Measurements from ENCODE around the gene OR9Q2.
"Not testable (repeated sequence)": the region's sequence is repeated elsewhere in the genome, so short reads cannot be mapped to it uniquely, and the experiment has no call there.

The OR9Q2 gene

GRCh38 chr11:58195939-58196338 is 7.1 kb downstream of the OR9Q2 start:
- Histone ChIP-seq H3K9me2 (replicated peaks; ENCODE audit: insufficient read depth, low read length) (0 out of 2 replicates have a peak, but pooled peaks cover 2% of the 10 kb centered on the region), H3K27ac (ENCODE audit: low read depth, low read length) (no peak overlapping the region), H3K9me3 (ENCODE audit: insufficient read depth, low read length) (no peaks in the 10 kb centered on the region; the same call in 1 of the 2 replicates), H3K79me2 (ENCODE audit: insufficient read depth, low read length) (no peaks in the 10 kb centered on the region), H3K4me3 (ENCODE audit: insufficient read depth, low read length, poor library complexity, severe bottlenecking) (no peak overlapping the region), H3K9ac (ENCODE audit: low read length) (no peak overlapping the region), H4K20me1 (ENCODE audit: low read depth, low read length) (no peaks in the 10 kb centered on the region), H3F3A (ENCODE audit: insufficient read depth) (no peaks in the 10 kb centered on the region), H2AFZ (ENCODE audit: low read depth, low read length, severe bottlenecking) (no peak overlapping the region), H3K4me2 (ENCODE audit: low read depth, low read length, poor library complexity, severe bottlenecking) (no peak overlapping the region), H3K27me3 (ENCODE audit: low read length) (no peaks in the 10 kb centered on the region), H3K36me3 (ENCODE audit: low read length) (no peaks in the 10 kb centered on the region)
- no peak for TF ChIP-seq EZH2phosphoT487 (conservative IDR thresholded peaks at IDR 0.05; ENCODE audit: low read length)
- TF ChIP-seq CTCF (IDR thresholded peaks at IDR 0.05; ENCODE audit: insufficient read depth, low read length, poor library complexity, severe bottlenecking), result no peak

GRCh38 chr11:58199271-58199670 is 10.4 kb downstream of the OR9Q2 start:
- TF ChIP-seq EZH2phosphoT487 (conservative IDR thresholded peaks at IDR 0.05; ENCODE audit: low read length) (no peak), CTCF (IDR thresholded peaks at IDR 0.05; ENCODE audit: insufficient read depth, low read length, poor library complexity, severe bottlenecking) (no peak)
- Histone ChIP-seq H3K9me3 (ENCODE audit: insufficient read depth, low read length) (no peaks in the 10 kb centered on the region; the same call in 1 of the 2 replicates), H2AFZ (ENCODE audit: low read depth, low read length, severe bottlenecking) (no peak overlapping the region), H3K27me3 (ENCODE audit: low read length) (no peaks in the 10 kb centered on the region), H4K20me1 (ENCODE audit: low read depth, low read length) (no peaks in the 10 kb centered on the region), H3F3A (ENCODE audit: insufficient read depth) (no peaks in the 10 kb centered on the region), H3K4me3 (ENCODE audit: insufficient read depth, low read length, poor library complexity, severe bottlenecking) (no peak overlapping the region), H3K79me2 (ENCODE audit: insufficient read depth, low read length) (no peaks in the 10 kb centered on the region), H3K36me3 (ENCODE audit: low read length) (no peaks in the 10 kb centered on the region), H3K9ac (ENCODE audit: low read length) (no peak overlapping the region), H3K9me2 (replicated peaks; ENCODE audit: insufficient read depth, low read length) (0 out of 2 replicates have a peak, but pooled peaks cover 2% of the 10 kb centered on the region), H3K4me2 (ENCODE audit: low read depth, low read length, poor library complexity, severe bottlenecking) (no peak overlapping the region), H3K27ac (ENCODE audit: low read depth, low read length) (no peak overlapping the region)

DNA sequence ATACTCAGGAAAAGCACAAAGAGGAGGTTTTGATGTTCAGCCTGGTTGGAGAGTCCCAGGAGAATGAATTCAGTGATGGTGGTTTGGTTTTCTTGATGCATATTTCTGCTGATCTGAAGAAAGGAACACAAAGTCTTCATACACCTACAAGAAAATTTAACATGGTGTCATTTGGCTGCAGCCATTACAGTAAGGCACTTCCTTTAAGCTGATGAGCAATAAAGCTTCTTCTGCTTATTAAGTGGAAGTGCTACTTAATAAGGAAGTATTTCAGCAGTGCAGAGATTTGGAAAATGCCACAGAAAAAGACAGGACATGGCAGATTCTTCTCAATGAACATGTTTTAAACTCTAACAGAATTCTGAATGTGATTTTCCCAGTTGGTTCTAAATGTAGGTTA is 15.2 kb downstream of the OR9Q2 start, which contains the start of gene OR1S2:
TSS of gene OR1S2 (minus strand) at position 101 of the 400 bp plus-strand sequence. CDS start at position 101, 0 bp downstream.
- no peaks in the 10 kb centered on the region for H3K27me3 ChIP-seq (ENCODE audit: low read length)
- 0 out of 2 replicates have a peak, but pooled peaks cover 2% of the 10 kb centered on the region for H3K9me2 ChIP-seq (replicated peaks; ENCODE audit: insufficient read depth, low read length)
- no peak within 1 kb of the TSS for H3K4me3 ChIP-seq (ENCODE audit: insufficient read depth, low read length, poor library complexity, severe bottlenecking)
- no peak within 1 kb of the TSS for H2AFZ ChIP-seq (ENCODE audit: low read depth, low read length, severe bottlenecking)
- H3K4me2 ChIP-seq (ENCODE audit: low read depth, low read length, poor library complexity, severe bottlenecking), result no peak within 1 kb of the TSS
- no peaks in the 10 kb centered on the region for H3K79me2 ChIP-seq (ENCODE audit: insufficient read depth, low read length)
- H3K9ac ChIP-seq (ENCODE audit: low read length), result no peak within 1 kb of the TSS
- H3K9me3 ChIP-seq (ENCODE audit: insufficient read depth, low read length), result no peaks in the 10 kb centered on the region
- TF ChIP-seq EZH2phosphoT487 (conservative IDR thresholded peaks at IDR 0.05; ENCODE audit: low read length) (no peak), CTCF (IDR thresholded peaks at IDR 0.05; ENCODE audit: insufficient read depth, low read length, poor library complexity, severe bottlenecking) (no peak)
- no peaks in the 10 kb centered on the region for H3K36me3 ChIP-seq (ENCODE audit: low read length)
- no peaks in the 10 kb centered on the region for H4K20me1 ChIP-seq (ENCODE audit: low read depth, low read length)
- H3K27ac ChIP-seq (ENCODE audit: low read depth, low read length), result no peak within 1 kb of the TSS
- H3F3A ChIP-seq (ENCODE audit: insufficient read depth), result no peaks in the 10 kb centered on the region

DNA sequence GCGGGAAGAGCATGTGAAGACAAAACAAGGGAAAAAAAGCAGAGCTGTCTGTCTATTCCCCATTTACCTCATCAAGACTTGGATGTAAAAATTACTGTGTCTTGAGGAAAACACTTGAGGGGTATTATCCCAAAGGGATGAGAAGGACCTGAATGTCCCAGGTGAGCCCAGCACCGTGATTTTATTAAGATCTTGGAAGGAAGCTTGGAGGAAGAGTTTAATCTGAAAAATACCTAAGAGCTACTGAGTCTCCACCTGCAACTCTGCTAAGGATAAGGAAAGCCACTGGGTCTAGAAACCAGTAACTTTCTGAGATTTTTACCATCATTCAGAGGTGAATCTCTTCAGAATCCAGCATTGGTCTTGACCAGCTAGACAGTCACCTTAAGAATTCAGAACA is 23.6 kb downstream of the OR9Q2 start, which contains the start of gene OR1S1:
TSS of gene OR1S1 (plus strand) at position 301 of the 400 bp plus-strand sequence.
- H3K9me3 ChIP-seq (ENCODE audit: insufficient read depth, low read length); H2AFZ ChIP-seq (ENCODE audit: low read depth, low read length, severe bottlenecking); H3K27ac ChIP-seq (ENCODE audit: low read depth, low read length); H3K27me3 ChIP-seq (ENCODE audit: low read length); H3K9ac ChIP-seq (ENCODE audit: low read length); H3K4me2 ChIP-seq (ENCODE audit: low read depth, low read length, poor library complexity, severe bottlenecking); H3K36me3 ChIP-seq (ENCODE audit: low read length); H3F3A ChIP-seq (ENCODE audit: insufficient read depth); H3K4me3 ChIP-seq (ENCODE audit: insufficient read depth, low read length, poor library complexity, severe bottlenecking); H3K9me2 ChIP-seq (replicated peaks; ENCODE audit: insufficient read depth, low read length); H3K79me2 ChIP-seq (ENCODE audit: insufficient read depth, low read length); H4K20me1 ChIP-seq (ENCODE audit: low read depth, low read length): not testable (repeated sequence)
